GM12878 (cell line): ENCODE measurements around the gene MOCOS. TPM values are rescaled to one million over a fixed set of nuclear protein-coding genes. Genes with fewer than 3 reads are reported as not detected.

ENCODE experiments used
- HSF1 ChIP-seq: fragments of 150-350 bp; IDR thresholded peaks from 2 replicates; pipeline ENCODE4 v1.6.1; 2014; ENCODE audit warnings: mild to moderate bottlenecking, low read depth, low read length
- KDM1A ChIP-seq: fragments of 200-600 bp; sonication (generic); IDR thresholded peaks from 2 replicates; pipeline ENCODE4 v1.6.1; 2016; ENCODE audit warnings: borderline replicate concordance
- NFXL1 ChIP-seq: fragments of 450-650 bp; IDR thresholded peaks from 2 replicates; pipeline ENCODE4 v1.6.1; 2017; ENCODE audit warnings: antibody characterized with exemption, mild to moderate bottlenecking, borderline replicate concordance
- PML ChIP-seq: IDR thresholded peaks from 2 replicates; pipeline ENCODE4 v1.6.1; 2012; ENCODE audit warnings: low read length, inconsistent platforms
- POU2F2 ChIP-seq: IDR thresholded peaks from 3 replicates; pipeline ENCODE4 v1.6.1; 2011; ENCODE audit warnings: low read depth, mild to moderate bottlenecking, low read length, borderline replicate concordance
- RAD21 ChIP-seq: IDR thresholded peaks from 2 replicates; pipeline ENCODE4 v1.6.1; 2011; ENCODE audit warnings: mild to moderate bottlenecking, low read depth, low read length, moderate library complexity; ENCODE audit not compliant: insufficient read depth
- REST ChIP-seq: IDR thresholded peaks from 2 replicates; pipeline ENCODE4 v1.6.1; 2012; ENCODE audit warnings: mild to moderate bottlenecking, low read depth, low read length
- RUNX3 ChIP-seq: IDR thresholded peaks from 2 replicates; pipeline ENCODE4 v1.6.1; 2012; ENCODE audit warnings: low read length, inconsistent platforms
- SMARCA5 ChIP-seq: fragments of 450-650 bp; IDR thresholded peaks from 2 replicates; pipeline ENCODE4 v1.6.1; 2017; ENCODE audit warnings: mild to moderate bottlenecking
- SPI1 ChIP-seq: IDR thresholded peaks from 2 replicates; pipeline ENCODE4 v1.6.1; 2011; ENCODE audit warnings: low read depth, mild to moderate bottlenecking, low read length, moderate library complexity, borderline replicate concordance; ENCODE audit not compliant: insufficient read depth
- YY1 ChIP-seq: IDR thresholded peaks from 2 replicates; pipeline ENCODE4 v1.6.1; 2011; ENCODE audit warnings: low read depth, mild to moderate bottlenecking, low read length
- ZNF274 ChIP-seq: IDR thresholded peaks from one replicate; pipeline ENCODE4 v1.8.0; 2011; ENCODE audit not compliant: insufficient read length, insufficient read depth
- polyA plus RNA-seq, 11 experiments: library from polyadenylated mRNA; depleted of rRNA in 4 of 11; unstranded in 6 of 11; stranded (reverse) in 5 of 11; fragments of >200 nt; fragmentation: Nextera tagmentation in 4 of 11; fragmentation: Illumina TruSeq in 1 of 11; extraction: Ambion mirVana in 4 of 11; extraction: Trizol in 1 of 11; gene quantifications; 1 replicate in 1 of 11; 2 replicates in 10 of 11; pipeline versions ENCODE4 v1.2.1 to v1.2.3, GENCODE V29; 2011 to 2016; ENCODE audit warnings: inconsistent platforms in 2 of 11, missing spikeins in 2 of 11, low read depth in 1 of 11
- total RNA-seq, 4 experiments: library from RNA; depleted of rRNA in 3 of 4; stranded (reverse); fragments of >200 nt in 3 of 4; fragmentation: Illumina TruSeq in 1 of 4; extraction: Trizol in 1 of 4; gene quantifications; 2 replicates each; pipeline versions ENCODE4 v1.2.1 to v1.2.3, GENCODE V29; 2013 to 2021
- TF ChIP-seq, protein P1 (sequence below): IDR thresholded peaks from 2 replicates; pipeline ENCODE4 v1.6.1; 2011; ENCODE audit warnings: mild to moderate bottlenecking, low read depth, low read length, moderate library complexity; ENCODE audit not compliant: insufficient replicate concordance
- TF ChIP-seq, protein P2 (sequence below): IDR thresholded peaks from 2 replicates; pipeline ENCODE4 v1.6.1; 2011; ENCODE audit warnings: low read depth, mild to moderate bottlenecking, low read length, moderate library complexity, borderline replicate concordance; ENCODE audit errors: extremely low read depth

MOCOS gene
- total and polyA plus RNA-seq, 10 of the 15 experiments (the other 5 are each of a cell fraction or from before 2014, with no cell fraction given), result 0.16 to 0.56 (median 0.33) TPM

GRCh38 chr18:36284671-36285295, 97.5 kb downstream of the MOCOS start (continued):
- TF ChIP-seq YY1, result peak; percentile 40; the same call in 1 of the 2 replicates
- no peak; the same call in 1 of the 2 replicates for TF ChIP-seq RUNX3
- no peak for TF ChIP-seq REST
- no peak for TF ChIP-seq PML
- TF ChIP-seq NFXL1, result no peak
- 0 out of 2 replicates have a peak, but pooled peaks have one; percentile 35 for TF ChIP-seq SMARCA5
- 0 out of 3 replicates have a peak, but pooled peaks have one; percentile 37 for TF ChIP-seq POU2F2
- TF ChIP-seq KDM1A, result no peak
- TF ChIP-seq SPI1, result no peak
- TF ChIP-seq, protein P1, sequence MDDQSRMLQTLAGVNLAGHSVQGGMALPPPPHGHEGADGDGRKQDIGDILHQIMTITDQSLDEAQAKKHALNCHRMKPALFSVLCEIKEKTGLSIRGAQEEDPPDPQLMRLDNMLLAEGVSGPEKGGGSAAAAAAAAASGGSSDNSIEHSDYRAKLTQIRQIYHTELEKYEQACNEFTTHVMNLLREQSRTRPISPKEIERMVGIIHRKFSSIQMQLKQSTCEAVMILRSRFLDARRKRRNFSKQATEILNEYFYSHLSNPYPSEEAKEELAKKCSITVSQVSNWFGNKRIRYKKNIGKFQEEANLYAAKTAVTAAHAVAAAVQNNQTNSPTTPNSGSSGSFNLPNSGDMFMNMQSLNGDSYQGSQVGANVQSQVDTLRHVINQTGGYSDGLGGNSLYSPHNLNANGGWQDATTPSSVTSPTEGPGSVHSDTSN, result no peak
- TF ChIP-seq HSF1, result no peak
- TF ChIP-seq RAD21, result peak; percentile 99
- TF ChIP-seq, protein P2, sequence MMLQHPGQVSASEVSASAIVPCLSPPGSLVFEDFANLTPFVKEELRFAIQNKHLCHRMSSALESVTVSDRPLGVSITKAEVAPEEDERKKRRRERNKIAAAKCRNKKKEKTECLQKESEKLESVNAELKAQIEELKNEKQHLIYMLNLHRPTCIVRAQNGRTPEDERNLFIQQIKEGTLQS, result 0 out of 2 replicates have a peak, but pooled peaks have one; percentile 7
- no peak for TF ChIP-seq ZNF274
- TF ChIP-seq, all 136 proteins: peak for 9
